ENCODE measurements around the gene CFH.

The CFH gene

DNA sequence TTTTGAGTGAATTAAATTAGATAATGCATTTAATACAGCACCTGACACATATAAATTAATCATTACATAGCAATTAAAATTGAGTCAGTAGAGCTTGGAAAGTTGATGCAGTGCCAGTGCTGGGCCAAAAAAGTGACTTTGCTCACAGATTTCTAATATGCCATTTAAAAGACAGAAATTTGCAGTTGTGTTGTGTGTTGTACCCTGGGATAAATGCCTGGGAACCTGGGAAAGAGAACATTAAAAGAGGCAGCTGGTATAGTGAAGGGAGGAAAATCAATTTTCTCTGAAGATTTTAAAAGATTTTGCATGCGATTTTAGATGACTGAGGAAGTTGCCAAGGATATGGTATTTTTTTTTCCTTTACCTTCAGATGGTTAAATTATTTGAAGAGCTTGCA, 10.9 kb upstream of the CFH start:
- no peaks in the 10 kb centered on the region for H3K9me3 ChIP-seq (ENCODE audit: control insufficient read depth, low read length)
- no peak overlapping the region for H3K4me3 ChIP-seq (ENCODE audit: low read length)
- H3K36me3 ChIP-seq (ENCODE audit: control insufficient read depth, insufficient read depth, low read length) = no peaks in the 10 kb centered on the region
- H3K9ac ChIP-seq (ENCODE audit: low read length) = no peak overlapping the region
- no peaks in the 10 kb centered on the region for H3K27me3 ChIP-seq (ENCODE audit: control insufficient read depth, insufficient read depth, low read length)
- H3K4me1 ChIP-seq (ENCODE audit: control insufficient read depth, insufficient read depth, low read length) = no peaks in the 10 kb centered on the region

- Histone ChIP-seq H3K4me3 (ENCODE audit: low read length) (no peak overlapping the region), H3K36me3 (ENCODE audit: control insufficient read depth, insufficient read depth, low read length) (no peaks in the 10 kb centered on the region), H3K27me3 (ENCODE audit: control insufficient read depth, insufficient read depth, low read length) (no peaks in the 10 kb centered on the region), H3K9ac (ENCODE audit: low read length) (no peak overlapping the region), H3K4me1 (ENCODE audit: control insufficient read depth, insufficient read depth, low read length) (no peaks in the 10 kb centered on the region), H3K9me3 (ENCODE audit: control insufficient read depth, low read length) (no peaks in the 10 kb centered on the region)
These were observed 1.9 kb upstream of the CFH start for GRCh38 chr1:196649990-196650389.

- H3K27me3 ChIP-seq (ENCODE audit: control insufficient read depth, insufficient read depth, low read length) = no peaks in the 10 kb centered on the region
- no peak overlapping the region for H3K9ac ChIP-seq (ENCODE audit: low read length)
- no peaks in the 10 kb centered on the region for H3K4me1 ChIP-seq (ENCODE audit: control insufficient read depth, insufficient read depth, low read length)
- no peaks in the 10 kb centered on the region for H3K9me3 ChIP-seq (ENCODE audit: control insufficient read depth, low read length)
- H3K36me3 ChIP-seq (ENCODE audit: control insufficient read depth, insufficient read depth, low read length) = no peaks in the 10 kb centered on the region
- no peak overlapping the region for H3K4me3 ChIP-seq (ENCODE audit: low read length)
These were observed 1.4 kb upstream of the CFH start for GRCh38 chr1:196650403-196650802.

DNA sequence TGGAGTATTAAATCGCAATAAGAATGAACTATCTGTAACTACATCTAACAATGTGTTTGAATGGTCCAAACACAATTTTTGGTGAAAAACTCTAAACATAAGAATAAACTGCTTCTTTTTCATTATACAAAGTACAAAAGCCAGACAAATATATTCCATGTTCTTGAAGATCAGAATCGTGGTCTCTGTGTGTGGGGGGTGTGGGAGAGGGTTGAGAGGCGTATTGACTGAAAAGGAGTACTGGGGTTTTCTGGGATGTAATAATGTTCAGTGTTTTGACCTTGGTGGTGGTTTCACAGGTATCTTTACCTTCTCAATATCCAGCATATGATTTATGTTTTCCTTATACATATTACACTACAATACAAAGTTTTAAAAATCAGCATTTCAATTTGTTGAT, 764 bp upstream of the CFH start:
- no peaks in the 10 kb centered on the region for H3K4me1 ChIP-seq (ENCODE audit: control insufficient read depth, insufficient read depth, low read length)
- H3K36me3 ChIP-seq (ENCODE audit: control insufficient read depth, insufficient read depth, low read length) = no peaks in the 10 kb centered on the region
- H3K27me3 ChIP-seq (ENCODE audit: control insufficient read depth, insufficient read depth, low read length) = no peaks in the 10 kb centered on the region
- no peaks in the 10 kb centered on the region for H3K9me3 ChIP-seq (ENCODE audit: control insufficient read depth, low read length)
- H3K9ac ChIP-seq (ENCODE audit: low read length) = no peak overlapping the region
- H3K4me3 ChIP-seq (ENCODE audit: low read length) = no peak overlapping the region

GRCh38 chr1:196654271-196654670, 2.4 kb downstream of the CFH start:
- H3K4me3 ChIP-seq (ENCODE audit: low read length) = no peak overlapping the region
- no peaks in the 10 kb centered on the region for H3K9me3 ChIP-seq (ENCODE audit: control insufficient read depth, low read length)
- no peaks in the 10 kb centered on the region for H3K4me1 ChIP-seq (ENCODE audit: control insufficient read depth, insufficient read depth, low read length)
- H3K36me3 ChIP-seq (ENCODE audit: control insufficient read depth, insufficient read depth, low read length) = no peaks in the 10 kb centered on the region
- no peak overlapping the region for H3K9ac ChIP-seq (ENCODE audit: low read length)
- H3K27me3 ChIP-seq (ENCODE audit: control insufficient read depth, insufficient read depth, low read length) = no peaks in the 10 kb centered on the region

GRCh38 chr1:196655071-196655470, 3.2 kb downstream of the CFH start:
- H3K4me1 ChIP-seq (ENCODE audit: control insufficient read depth, insufficient read depth, low read length) = no peaks in the 10 kb centered on the region
- no peaks in the 10 kb centered on the region for H3K36me3 ChIP-seq (ENCODE audit: control insufficient read depth, insufficient read depth, low read length)
- H3K9ac ChIP-seq (ENCODE audit: low read length) = no peak overlapping the region
- no peak overlapping the region for H3K4me3 ChIP-seq (ENCODE audit: low read length)
- H3K27me3 ChIP-seq (ENCODE audit: control insufficient read depth, insufficient read depth, low read length) = no peaks in the 10 kb centered on the region
- H3K9me3 ChIP-seq (ENCODE audit: control insufficient read depth, low read length) = no peaks in the 10 kb centered on the region

DNA sequence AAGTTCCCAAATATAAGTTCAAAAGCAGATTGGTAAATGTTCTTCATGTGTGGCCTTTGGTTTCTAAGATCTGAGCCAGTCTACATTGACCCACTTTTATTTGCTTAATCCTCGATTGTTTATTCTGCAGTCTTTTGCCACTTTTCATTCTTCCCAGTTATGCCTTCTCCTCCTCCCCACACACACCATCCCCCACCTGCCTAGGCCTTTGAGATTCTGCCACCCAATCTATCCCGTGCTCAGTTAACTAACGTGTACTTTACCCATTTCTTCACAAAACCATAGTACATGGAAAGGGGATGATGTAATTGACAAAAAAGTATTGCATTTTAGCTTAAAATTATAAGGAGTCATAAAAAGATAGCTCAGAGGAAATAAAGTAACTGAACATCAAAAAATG, 3.7 kb downstream of the CFH start:
- Histone ChIP-seq H3K27me3 (ENCODE audit: control insufficient read depth, insufficient read depth, low read length) (no peaks in the 10 kb centered on the region), H3K4me3 (ENCODE audit: low read length) (no peak overlapping the region), H3K36me3 (ENCODE audit: control insufficient read depth, insufficient read depth, low read length) (no peaks in the 10 kb centered on the region), H3K4me1 (ENCODE audit: control insufficient read depth, insufficient read depth, low read length) (no peaks in the 10 kb centered on the region), H3K9me3 (ENCODE audit: control insufficient read depth, low read length) (no peaks in the 10 kb centered on the region), H3K9ac (ENCODE audit: low read length) (no peak overlapping the region)

DNA sequence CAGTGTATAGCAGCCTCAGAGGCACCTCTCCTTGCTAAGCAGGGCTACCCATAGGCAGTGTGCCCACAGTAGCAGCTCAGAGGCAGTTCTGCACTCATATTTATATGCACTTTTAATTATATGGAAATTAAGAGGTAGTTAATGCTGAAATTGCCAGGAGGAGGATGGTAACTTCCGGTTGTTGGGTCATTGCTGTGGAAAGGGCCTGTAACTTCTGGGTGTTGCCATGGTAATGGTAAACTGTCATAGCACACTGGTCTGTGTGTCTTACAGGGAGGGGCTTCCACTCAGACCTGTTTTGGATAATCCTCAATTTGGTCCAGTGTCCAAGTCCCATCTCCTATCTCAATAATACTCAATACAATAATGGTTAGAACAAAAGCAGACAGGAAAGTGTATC, 7.6 kb downstream of the CFH start:
- Histone ChIP-seq H3K36me3 (ENCODE audit: control insufficient read depth, insufficient read depth, low read length) (no peaks in the 10 kb centered on the region), H3K27me3 (ENCODE audit: control insufficient read depth, insufficient read depth, low read length) (no peaks in the 10 kb centered on the region), H3K9ac (ENCODE audit: low read length) (no peak overlapping the region), H3K4me3 (ENCODE audit: low read length) (no peak overlapping the region), H3K9me3 (ENCODE audit: control insufficient read depth, low read length) (no peaks in the 10 kb centered on the region), H3K4me1 (ENCODE audit: control insufficient read depth, insufficient read depth, low read length) (no peaks in the 10 kb centered on the region)

GRCh38 chr1:196660272-196660671, 8.4 kb downstream of the CFH start:
- Histone ChIP-seq H3K9me3 (ENCODE audit: control insufficient read depth, low read length) (no peaks in the 10 kb centered on the region), H3K9ac (ENCODE audit: low read length) (no peak overlapping the region), H3K27me3 (ENCODE audit: control insufficient read depth, insufficient read depth, low read length) (no peaks in the 10 kb centered on the region), H3K4me3 (ENCODE audit: low read length) (no peak overlapping the region), H3K36me3 (ENCODE audit: control insufficient read depth, insufficient read depth, low read length) (no peaks in the 10 kb centered on the region), H3K4me1 (ENCODE audit: control insufficient read depth, insufficient read depth, low read length) (no peaks in the 10 kb centered on the region)

DNA sequence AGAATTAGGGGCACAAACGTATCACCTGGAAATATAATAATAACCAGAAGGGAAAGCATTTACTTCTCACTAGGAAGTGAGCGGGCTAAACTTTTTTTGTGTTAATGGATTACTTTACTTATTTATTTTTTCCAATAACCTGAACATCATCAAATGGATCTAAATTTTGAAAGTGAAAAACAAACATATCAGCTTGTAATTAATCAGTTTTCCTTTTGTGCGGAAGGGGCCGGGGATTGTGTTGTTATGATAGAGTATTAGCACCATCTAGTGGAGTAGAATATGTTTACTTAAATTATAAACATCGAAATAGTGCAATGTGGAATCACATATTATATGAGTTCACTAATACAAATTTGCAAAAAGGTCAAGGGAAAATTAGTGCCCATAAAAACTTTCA, 9.0 kb downstream of the CFH start:
- no peaks in the 10 kb centered on the region for H3K27me3 ChIP-seq (ENCODE audit: control insufficient read depth, insufficient read depth, low read length)
- H3K9me3 ChIP-seq (ENCODE audit: control insufficient read depth, low read length) = no peaks in the 10 kb centered on the region
- H3K4me1 ChIP-seq (ENCODE audit: control insufficient read depth, insufficient read depth, low read length) = no peaks in the 10 kb centered on the region
- H3K36me3 ChIP-seq (ENCODE audit: control insufficient read depth, insufficient read depth, low read length) = no peaks in the 10 kb centered on the region
- H3K4me3 ChIP-seq (ENCODE audit: low read length) = no peak overlapping the region
- H3K9ac ChIP-seq (ENCODE audit: low read length) = peak overlapping the region; percentile 23

- H3K36me3 ChIP-seq (ENCODE audit: control insufficient read depth, insufficient read depth, low read length) = no peaks in the 10 kb centered on the region
- H3K4me3 ChIP-seq (ENCODE audit: low read length) = no peak overlapping the region
- H3K9me3 ChIP-seq (ENCODE audit: control insufficient read depth, low read length) = no peaks in the 10 kb centered on the region
- H3K27me3 ChIP-seq (ENCODE audit: control insufficient read depth, insufficient read depth, low read length) = no peaks in the 10 kb centered on the region
- no peak overlapping the region for H3K9ac ChIP-seq (ENCODE audit: low read length)
- H3K4me1 ChIP-seq (ENCODE audit: control insufficient read depth, insufficient read depth, low read length) = no peaks in the 10 kb centered on the region
These were observed 9.5 kb downstream of the CFH start for GRCh38 chr1:196661345-196661744.

DNA sequence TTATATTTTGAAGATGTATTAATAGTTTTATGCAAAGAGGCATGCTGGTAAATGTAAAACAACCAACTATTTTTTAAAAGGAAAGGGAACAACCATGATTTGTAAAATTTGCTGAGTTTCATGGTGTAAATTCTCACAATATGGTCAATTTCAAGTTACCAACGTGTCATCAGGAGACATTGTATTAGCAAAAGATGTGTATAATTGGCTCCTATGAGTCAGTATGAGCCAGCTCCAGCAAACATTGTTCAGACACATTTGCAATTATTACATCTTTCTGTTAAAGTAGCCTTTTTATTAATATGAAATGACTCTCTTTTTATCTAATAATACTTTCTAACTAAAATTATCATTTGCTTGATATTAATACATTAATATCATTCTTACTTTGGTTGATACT, 15.3 kb downstream of the CFH start:
- H3K4me1 ChIP-seq (ENCODE audit: control insufficient read depth, insufficient read depth, low read length) = no peaks in the 10 kb centered on the region
- no peaks in the 10 kb centered on the region for H3K9me3 ChIP-seq (ENCODE audit: control insufficient read depth, low read length)
- no peak overlapping the region for H3K9ac ChIP-seq (ENCODE audit: low read length)
- H3K36me3 ChIP-seq (ENCODE audit: control insufficient read depth, insufficient read depth, low read length) = no peaks in the 10 kb centered on the region
- H3K4me3 ChIP-seq (ENCODE audit: low read length) = no peak overlapping the region
- no peaks in the 10 kb centered on the region for H3K27me3 ChIP-seq (ENCODE audit: control insufficient read depth, insufficient read depth, low read length)

DNA sequence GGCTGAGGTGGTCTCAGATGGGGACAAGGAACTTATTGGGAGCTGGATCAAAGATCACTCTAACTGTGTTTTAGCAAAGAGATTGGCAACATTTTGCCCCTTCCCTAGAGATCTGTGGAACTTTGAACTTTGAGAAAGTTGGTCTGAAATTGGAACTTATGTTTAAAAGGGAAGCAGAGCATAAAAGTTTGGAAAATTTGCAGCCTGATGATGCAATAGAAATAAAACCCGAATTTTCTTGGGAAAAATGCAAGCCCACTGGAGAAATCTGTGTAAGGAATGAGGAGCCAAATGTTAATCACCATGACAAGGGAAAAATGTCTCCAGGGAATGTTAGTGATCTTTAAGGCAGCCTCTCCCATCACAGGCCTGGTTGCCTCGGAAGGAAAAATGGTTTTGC, 17.2 kb downstream of the CFH start:
- no peak overlapping the region for H3K4me3 ChIP-seq (ENCODE audit: low read length)
- no peak overlapping the region for H3K9ac ChIP-seq (ENCODE audit: low read length)
- no peaks in the 10 kb centered on the region for H3K27me3 ChIP-seq (ENCODE audit: control insufficient read depth, insufficient read depth, low read length)
- no peaks in the 10 kb centered on the region for H3K9me3 ChIP-seq (ENCODE audit: control insufficient read depth, low read length)
- H3K36me3 ChIP-seq (ENCODE audit: control insufficient read depth, insufficient read depth, low read length) = no peaks in the 10 kb centered on the region
- no peaks in the 10 kb centered on the region for H3K4me1 ChIP-seq (ENCODE audit: control insufficient read depth, insufficient read depth, low read length)
